ENCODE results near the gene MAJIN.

The MAJIN gene

DNA sequence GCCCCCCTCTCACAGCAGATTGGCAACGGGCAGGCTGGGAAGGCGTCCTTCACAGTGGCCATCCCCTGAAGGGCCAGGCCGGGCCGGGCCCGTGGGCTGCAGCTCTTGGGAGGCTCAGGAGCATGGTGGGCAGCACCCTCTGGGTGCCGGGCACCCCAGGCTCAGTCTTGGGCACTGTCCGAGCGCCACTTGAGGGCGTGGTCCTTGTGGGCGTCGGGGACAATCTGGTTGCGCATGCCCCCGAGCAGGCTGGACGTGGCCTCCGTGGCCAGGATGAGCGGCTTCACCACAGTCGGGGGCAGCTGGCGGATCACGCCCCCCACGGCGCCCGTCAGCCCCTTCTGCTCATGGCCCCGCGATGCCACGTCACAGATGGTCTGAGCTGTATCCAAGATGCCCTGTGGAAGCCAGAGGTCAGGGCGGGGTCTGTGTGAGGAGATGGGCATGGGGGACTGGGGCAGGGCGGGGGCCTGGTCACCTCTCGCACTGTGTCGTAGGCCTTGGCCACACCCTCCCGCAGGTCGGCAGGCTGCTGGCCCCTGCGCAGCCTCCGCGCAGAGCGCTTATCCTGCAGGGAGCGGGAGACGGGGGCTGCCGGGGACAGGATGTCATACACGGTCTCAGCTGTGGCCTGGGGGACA, 77.0 kb downstream of the MAJIN start:
- H2AFZ ChIP-seq (ENCODE audit: low read depth, low read length) = no peak overlapping the region
- no peak overlapping the region for H3K9ac ChIP-seq (ENCODE audit: low read length)
- no peak overlapping the region for H3K27ac ChIP-seq (ENCODE audit: low read length)
- H3K4me2 ChIP-seq (ENCODE audit: low read length) = peak overlapping the region; percentile 15; the same call in 1 of the 2 replicates
- H3K79me2 ChIP-seq (ENCODE audit: low read length) = no peaks in the 10 kb centered on the region
- no peaks in the 10 kb centered on the region for H4K20me1 ChIP-seq (ENCODE audit: insufficient read depth, low read length)
- no peaks in the 10 kb centered on the region for H3K9me3 ChIP-seq (ENCODE audit: insufficient read depth, low read length)
- H3K36me3 ChIP-seq (replicated peaks; ENCODE audit: low read depth, low read length) = peaks cover 4% of the 10 kb centered on the region
- H3K27me3 ChIP-seq (ENCODE audit: low read depth, low read length) = no peaks in the 10 kb centered on the region
- no peak overlapping the region for H3K4me3 ChIP-seq (ENCODE audit: low read length)
- TF ChIP-seq EZH2phosphoT487 (IDR thresholded peaks at IDR 0.05; ENCODE audit: low read depth) = no peak
- no peak for TF ChIP-seq CTCF (IDR thresholded peaks at IDR 0.05; ENCODE audit: low read depth, low read length)
- peaks cover 34% of the 10 kb centered on the region for H3K4me1 ChIP-seq (ENCODE audit: low read length)

- Histone ChIP-seq H2AFZ (ENCODE audit: low read depth, low read length) (no peak overlapping the region), H3K9me3 (ENCODE audit: insufficient read depth, low read length) (no peaks in the 10 kb centered on the region), H3K4me2 (ENCODE audit: low read length) (peak overlapping the region; percentile 61), H3K36me3 (replicated peaks; ENCODE audit: low read depth, low read length) (peaks cover 4% of the 10 kb centered on the region), H3K27ac (ENCODE audit: low read length) (peak overlapping the region; percentile 12; the same call in 1 of the 2 replicates), H3K9ac (ENCODE audit: low read length) (peak overlapping the region; percentile 53), H4K20me1 (ENCODE audit: insufficient read depth, low read length) (no peaks in the 10 kb centered on the region), H3K4me1 (ENCODE audit: low read length) (peaks cover 36% of the 10 kb centered on the region), H3K79me2 (ENCODE audit: low read length) (no peaks in the 10 kb centered on the region), H3K4me3 (ENCODE audit: low read length) (no peak overlapping the region), H3K27me3 (ENCODE audit: low read depth, low read length) (no peaks in the 10 kb centered on the region)
- TF ChIP-seq CTCF (IDR thresholded peaks at IDR 0.05; ENCODE audit: low read depth, low read length) (peak; percentile 98), EZH2phosphoT487 (IDR thresholded peaks at IDR 0.05; ENCODE audit: low read depth) (no peak)
Observed at GRCh38 chr11:64894070-64894811, 77.7 kb downstream of the MAJIN start.

- H3K9ac ChIP-seq (ENCODE audit: low read length) = peak overlapping the region; percentile 53
- TF ChIP-seq EZH2phosphoT487 (IDR thresholded peaks at IDR 0.05; ENCODE audit: low read depth) = no peak
- no peak for TF ChIP-seq CTCF (IDR thresholded peaks at IDR 0.05; ENCODE audit: low read depth, low read length)
- H3K4me1 ChIP-seq (ENCODE audit: low read length) = peaks cover 43% of the 10 kb centered on the region
Observed at GRCh38 chr11:64893194-64894069, 78.5 kb downstream of the MAJIN start.

More at GRCh38 chr11:64893194-64894069, 78.5 kb downstream of the MAJIN start:
- Histone ChIP-seq H3K36me3 (replicated peaks; ENCODE audit: low read depth, low read length) (peaks cover 4% of the 10 kb centered on the region), H3K4me3 (ENCODE audit: low read length) (peak overlapping the region; percentile 29; the same call in 1 of the 2 replicates), H3K79me2 (ENCODE audit: low read length) (no peaks in the 10 kb centered on the region), H3K4me2 (ENCODE audit: low read length) (peak overlapping the region; percentile 61), H3K9me3 (ENCODE audit: insufficient read depth, low read length) (no peaks in the 10 kb centered on the region), H4K20me1 (ENCODE audit: insufficient read depth, low read length) (no peaks in the 10 kb centered on the region), H3K27me3 (ENCODE audit: low read depth, low read length) (no peaks in the 10 kb centered on the region), H2AFZ (ENCODE audit: low read depth, low read length) (no peak overlapping the region), H3K27ac (ENCODE audit: low read length) (peak overlapping the region; percentile 12; the same call in 1 of the 2 replicates)

Data from OCI-LY3 (cell line).